ENCODE measurements around the gene TMEM260. TPM values are rescaled to one million over a fixed set of nuclear protein-coding genes. Genes with fewer than 3 reads are reported as not detected.
"Not testable (repeated sequence)": the region's sequence is repeated elsewhere in the genome, so short reads cannot be mapped to it uniquely, and the experiment has no call there.

TMEM260 gene
- total and polyA plus RNA-seq, 4 donors, result 5.5 to 20.9 (median 15.5) TPM

DNA sequence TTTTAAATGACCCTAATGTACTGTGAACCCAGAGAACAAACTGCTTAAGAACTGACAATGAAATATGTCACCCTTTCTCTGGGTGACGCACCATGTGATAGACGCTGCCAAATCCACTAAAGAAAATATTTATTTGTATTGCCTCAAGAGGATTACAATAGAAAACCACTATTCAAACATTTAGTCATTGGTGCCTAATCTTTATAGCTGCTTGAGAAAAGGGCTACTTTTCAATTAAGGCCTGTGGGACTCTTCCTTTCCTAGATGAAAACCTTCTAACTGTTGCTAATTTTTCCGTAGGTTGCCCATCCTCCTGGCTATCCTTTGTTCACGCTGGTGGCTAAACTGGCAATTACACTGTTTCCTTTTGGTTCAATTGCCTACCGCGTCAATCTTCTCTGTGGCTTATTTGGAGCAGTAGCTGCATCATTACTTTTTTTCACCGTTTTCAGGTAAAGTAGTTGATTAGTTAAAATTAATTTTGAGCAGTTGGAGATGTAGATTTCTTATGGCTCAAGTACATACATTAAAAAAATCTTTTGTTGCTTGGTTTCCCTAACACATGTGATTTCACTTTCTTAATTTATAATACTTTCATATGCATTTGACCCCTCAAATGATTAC, 6.0 kb downstream of the TMEM260 start:
- Histone ChIP-seq H3K27me3 (ENCODE audit: control insufficient read depth in 1 of 2, insufficient read depth in 2 of 2, low read length in 1 of 2) (no peaks in the 10 kb centered on the region), H3K4me1 (ENCODE audit: control insufficient read depth in 1 of 2, insufficient read depth in 2 of 2, low read length in 2 of 2) (peaks cover 2 to 4% of the 10 kb centered on the region in 2 donors), H3K27ac (ENCODE audit: low read depth in 1 of 2, low read length in 2 of 2) (no peak overlapping the region), H3K36me3 (ENCODE audit: control insufficient read depth in 1 of 2, insufficient read depth in 2 of 2, low read length in 1 of 2) (no peaks in the 10 kb centered on the region), H3K9me3 (ENCODE audit: control insufficient read depth, low read length) (no peaks in the 10 kb centered on the region), H3K4me3 (ENCODE audit: low read length in 2 of 2) (no peak overlapping the region)
- intact Hi-C loops (cut with DNase I), result no loop called here
- DNase-seq (no peak), ATAC-seq (ENCODE audit: low FRiP score) (no peak)
- 56 to 77% methylated on average over 7 of the region's 7 CpGs for WGBS, 2 donors

DNA sequence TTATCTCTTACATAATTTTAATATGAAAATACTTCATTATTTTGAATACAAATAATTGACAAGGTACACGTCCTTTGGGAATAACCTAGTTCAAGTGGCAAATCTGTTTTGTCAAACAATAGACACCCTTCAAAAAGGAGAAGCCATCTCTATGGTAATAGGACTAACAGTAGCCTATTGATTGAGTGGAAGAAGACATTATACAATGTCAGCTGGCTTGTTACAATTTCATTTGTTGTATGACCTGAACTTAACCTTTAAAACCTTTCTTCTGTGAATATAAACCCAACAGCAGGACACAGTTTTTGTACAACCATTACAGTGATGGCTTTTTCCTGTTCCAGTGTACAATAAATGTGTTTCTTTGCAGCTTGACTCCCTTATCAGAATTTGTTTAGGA, 8.1 kb downstream of the TMEM260 start:
- WGBS, 2 donors, result 77 to 79% methylated on average over 1 of the region's 1 CpG
- DNase-seq, result no peak
- Histone ChIP-seq H3K27ac (ENCODE audit: low read depth in 1 of 2, low read length in 2 of 2) (no peak overlapping the region), H3K36me3 (ENCODE audit: control insufficient read depth in 1 of 2, insufficient read depth in 2 of 2, low read length in 1 of 2) (no peaks in the 10 kb centered on the region), H3K9me3 (ENCODE audit: control insufficient read depth, low read length) (no peaks in the 10 kb centered on the region), H3K4me3 (ENCODE audit: low read length in 2 of 2) (no peak overlapping the region), H3K27me3 (ENCODE audit: control insufficient read depth in 1 of 2, insufficient read depth in 2 of 2, low read length in 1 of 2) (no peaks in the 10 kb centered on the region), H3K4me1 (ENCODE audit: control insufficient read depth in 1 of 2, insufficient read depth in 2 of 2, low read length in 2 of 2) (no peaks in the 10 kb centered on the region)
- intact Hi-C loops (cut with DNase I), result no loop called here
- ATAC-seq (ENCODE audit: low FRiP score), result no peak

DNA sequence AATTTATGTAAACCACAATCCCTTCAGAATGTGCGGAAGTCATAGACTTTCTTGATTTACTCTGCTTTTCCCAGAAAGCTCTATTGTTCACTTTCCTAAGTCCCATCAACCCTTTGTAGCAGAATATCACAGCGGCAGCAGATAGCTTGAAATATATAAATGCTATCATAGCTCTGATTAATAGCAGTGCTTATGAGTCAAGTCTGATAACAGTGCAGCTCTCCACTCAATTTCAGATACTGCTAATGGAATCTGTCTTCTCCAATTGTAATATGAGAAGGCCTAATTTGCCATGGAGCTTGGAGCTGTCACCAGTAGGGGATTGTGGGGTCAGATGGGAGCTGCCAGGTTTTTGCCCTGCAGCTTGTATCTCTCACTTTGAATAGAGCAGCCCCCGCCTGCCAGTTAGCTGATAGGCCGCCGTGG, 10.9 kb downstream of the TMEM260 start:
- Histone ChIP-seq H3K27ac (ENCODE audit: low read depth in 1 of 2, low read length in 2 of 2) (no peak overlapping the region), H3K27me3 (ENCODE audit: control insufficient read depth in 1 of 2, insufficient read depth in 2 of 2, low read length in 1 of 2) (no peaks in the 10 kb centered on the region), H3K4me3 (ENCODE audit: low read length in 2 of 2) (no peak overlapping the region), H3K9me3 (ENCODE audit: control insufficient read depth, low read length) (no peaks in the 10 kb centered on the region), H3K4me1 (ENCODE audit: control insufficient read depth in 1 of 2, insufficient read depth in 2 of 2, low read length in 2 of 2) (no peaks in the 10 kb centered on the region), H3K36me3 (ENCODE audit: control insufficient read depth in 1 of 2, insufficient read depth in 2 of 2, low read length in 1 of 2) (no peaks in the 10 kb centered on the region)
- WGBS, 2 donors, result 82 to 86% methylated on average over 5 of the region's 5 CpGs
- DNase-seq, result no peak
- ATAC-seq (ENCODE audit: low FRiP score), result no peak
- intact Hi-C loops (cut with DNase I), result no loop called here

DNA sequence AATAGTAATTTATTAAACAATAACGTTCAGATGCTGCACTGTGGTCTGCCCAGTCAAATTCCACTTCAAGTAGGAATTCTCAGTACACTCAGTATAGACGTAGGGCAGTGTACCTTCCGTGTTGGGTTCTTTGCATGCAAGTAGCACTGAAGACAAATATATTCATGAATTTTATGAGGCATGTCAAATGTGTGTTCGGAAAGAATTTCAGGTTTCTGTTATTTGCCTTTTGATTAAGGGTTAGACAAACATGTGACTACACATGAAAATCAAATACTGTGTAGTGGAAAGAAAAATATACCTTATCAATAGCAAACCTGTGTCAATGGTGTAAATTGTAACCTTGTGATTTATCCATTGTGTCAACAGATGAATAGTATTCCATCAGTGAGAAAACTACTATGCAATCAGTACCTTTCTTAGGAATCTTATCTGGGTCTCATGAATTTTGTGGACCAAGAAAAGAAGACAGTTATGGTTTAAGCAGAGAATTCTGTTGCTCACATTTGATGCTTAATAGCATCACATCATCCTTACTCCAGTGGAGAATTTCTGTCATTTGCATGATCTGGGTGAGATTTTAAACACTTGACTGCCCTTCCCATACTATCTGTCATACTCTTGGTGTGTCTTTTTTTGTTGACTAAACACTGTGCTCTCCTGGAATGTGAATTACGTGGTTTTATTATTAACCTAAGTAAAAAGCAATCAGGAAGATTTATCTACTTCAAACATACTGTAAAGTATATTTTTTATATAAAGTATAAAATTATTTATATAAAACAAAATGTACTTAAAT, 13.3 kb downstream of the TMEM260 start:
- H3K9me3 ChIP-seq (ENCODE audit: control insufficient read depth, low read length), result no peaks in the 10 kb centered on the region
- WGBS, 2 donors, result 57 to 74% methylated on average over 5 of the region's 5 CpGs
- H3K36me3 ChIP-seq (ENCODE audit: control insufficient read depth in 1 of 2, insufficient read depth in 2 of 2, low read length in 1 of 2), result no peaks in the 10 kb centered on the region
- ATAC-seq (ENCODE audit: low FRiP score) (no peak), DNase-seq (no peak)
- H3K4me3 ChIP-seq (ENCODE audit: low read length in 2 of 2), result no peak overlapping the region
- H3K27ac ChIP-seq (ENCODE audit: low read depth in 1 of 2, low read length in 2 of 2), result no peak overlapping the region
- no peaks in the 10 kb centered on the region for H3K27me3 ChIP-seq (ENCODE audit: control insufficient read depth in 1 of 2, insufficient read depth in 2 of 2, low read length in 1 of 2)
- no peaks in the 10 kb centered on the region for H3K4me1 ChIP-seq (ENCODE audit: control insufficient read depth in 1 of 2, insufficient read depth in 2 of 2, low read length in 2 of 2)
- intact Hi-C loops (cut with DNase I), result no loop called here

DNA sequence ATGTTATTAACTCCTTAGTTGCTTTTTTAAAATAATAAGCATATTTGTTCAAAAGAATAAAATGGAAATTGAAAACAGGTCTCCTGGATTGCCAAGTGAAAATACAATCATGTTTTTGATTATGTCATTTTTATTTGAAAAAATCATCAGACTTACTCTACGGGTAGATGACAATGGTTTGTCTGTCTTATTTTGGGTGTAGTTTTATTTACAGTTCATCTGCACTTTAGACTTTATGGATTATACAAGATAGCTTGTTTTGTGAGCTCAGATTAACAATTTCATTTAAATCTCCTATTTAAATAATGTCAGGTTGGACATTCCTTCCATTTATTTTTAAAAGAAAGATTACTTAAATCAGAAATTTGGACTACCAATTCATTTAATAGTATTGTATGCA, 14.8 kb downstream of the TMEM260 start:
- H3K9me3 ChIP-seq (ENCODE audit: control insufficient read depth, low read length), result no peaks in the 10 kb centered on the region
- no peak for DNase-seq
- no peak for ATAC-seq (ENCODE audit: low FRiP score)
- no peak overlapping the region for H3K4me3 ChIP-seq (ENCODE audit: low read length in 2 of 2)
- H3K27me3 ChIP-seq (ENCODE audit: control insufficient read depth in 1 of 2, insufficient read depth in 2 of 2, low read length in 1 of 2), result no peaks in the 10 kb centered on the region
- peaks cover 0 to 2% of the 10 kb centered on the region in 2 donors for H3K36me3 ChIP-seq (ENCODE audit: control insufficient read depth in 1 of 2, insufficient read depth in 2 of 2, low read length in 1 of 2)
- intact Hi-C loops (cut with DNase I), result no loop called here
- whole genome bisulfite sequencing, 2 donors, result 92 to 94% methylated on average over 1 of the region's 1 CpG
- H3K27ac ChIP-seq (ENCODE audit: low read depth in 1 of 2, low read length in 2 of 2), result no peak overlapping the region
- H3K4me1 ChIP-seq (ENCODE audit: control insufficient read depth in 1 of 2, insufficient read depth in 2 of 2, low read length in 2 of 2), result no peaks in the 10 kb centered on the region

DNA sequence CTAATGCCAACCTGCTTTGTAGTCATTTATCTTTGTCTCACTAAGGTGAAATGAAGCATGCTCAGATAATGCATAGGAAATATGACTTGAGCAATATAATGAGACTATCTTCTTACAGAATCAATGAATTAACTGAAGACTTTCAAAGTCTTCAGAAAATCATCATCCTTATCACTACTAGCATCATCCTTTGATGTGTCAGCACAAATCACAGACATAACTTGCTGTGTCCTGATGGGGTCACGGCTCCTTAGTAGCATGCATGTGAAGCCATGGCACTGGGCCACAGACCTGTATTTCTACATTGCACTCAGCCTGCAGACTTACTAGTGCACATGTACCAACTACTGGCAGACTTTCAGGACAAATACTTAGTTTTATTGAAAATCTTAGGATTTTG, 18.9 kb downstream of the TMEM260 start:
- no peaks in the 10 kb centered on the region for H3K27me3 ChIP-seq (ENCODE audit: control insufficient read depth in 1 of 2, insufficient read depth in 2 of 2, low read length in 1 of 2)
- 94 to 99% methylated on average over 1 of the region's 1 CpG for WGBS, 2 donors
- DNase-seq (no peak), ATAC-seq (ENCODE audit: low FRiP score) (no peak)
- H3K9me3 ChIP-seq (ENCODE audit: control insufficient read depth, low read length), result no peaks in the 10 kb centered on the region
- no peaks in the 10 kb centered on the region for H3K4me1 ChIP-seq (ENCODE audit: control insufficient read depth in 1 of 2, insufficient read depth in 2 of 2, low read length in 2 of 2)
- H3K4me3 ChIP-seq (ENCODE audit: low read length in 2 of 2), result no peak overlapping the region
- H3K36me3 ChIP-seq (ENCODE audit: control insufficient read depth in 1 of 2, insufficient read depth in 2 of 2, low read length in 1 of 2), result peaks cover 0 to 2% of the 10 kb centered on the region in 2 donors
- no peak overlapping the region for H3K27ac ChIP-seq (ENCODE audit: low read depth in 1 of 2, low read length in 2 of 2)
- intact Hi-C loops (cut with DNase I), result no loop called here

DNA sequence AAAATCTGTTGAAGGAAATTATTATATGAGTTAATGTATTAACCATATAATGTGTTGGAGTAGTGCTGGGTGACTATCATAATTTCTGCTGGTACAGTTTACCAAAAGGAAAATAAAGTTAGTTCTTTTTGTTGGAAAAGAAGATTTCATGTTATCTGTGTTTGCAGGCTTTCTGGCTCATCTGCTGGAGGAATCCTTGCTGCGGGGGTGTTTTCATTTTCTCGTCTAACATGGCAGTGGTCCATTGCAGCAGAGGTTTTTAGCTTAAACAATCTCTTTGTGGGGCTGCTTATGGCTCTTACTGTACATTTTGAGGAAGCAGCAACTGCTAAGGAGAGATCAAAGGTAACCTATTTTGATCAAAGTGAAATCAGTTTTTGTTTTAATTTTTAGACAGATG, 24.1 kb downstream of the TMEM260 start:
- DNase-seq, result no peak
- H3K9me3 ChIP-seq (ENCODE audit: control insufficient read depth, low read length), result no peaks in the 10 kb centered on the region
- no peaks in the 10 kb centered on the region for H3K27me3 ChIP-seq (ENCODE audit: control insufficient read depth in 1 of 2, insufficient read depth in 2 of 2, low read length in 1 of 2)
- WGBS, 2 donors, result 94 to 95% methylated on average over 2 of the region's 2 CpGs
- no peak for ATAC-seq (ENCODE audit: low FRiP score)
- peaks cover 0 to 3% of the 10 kb centered on the region in 2 donors for H3K36me3 ChIP-seq (ENCODE audit: control insufficient read depth in 1 of 2, insufficient read depth in 2 of 2, low read length in 1 of 2)
- H3K27ac ChIP-seq (ENCODE audit: low read depth in 1 of 2, low read length in 2 of 2), result no peak overlapping the region
- intact Hi-C loops (cut with DNase I), result no loop called here
- no peaks in the 10 kb centered on the region for H3K4me1 ChIP-seq (ENCODE audit: control insufficient read depth in 1 of 2, insufficient read depth in 2 of 2, low read length in 2 of 2)
- H3K4me3 ChIP-seq (ENCODE audit: low read length in 2 of 2), result no peak overlapping the region

DNA sequence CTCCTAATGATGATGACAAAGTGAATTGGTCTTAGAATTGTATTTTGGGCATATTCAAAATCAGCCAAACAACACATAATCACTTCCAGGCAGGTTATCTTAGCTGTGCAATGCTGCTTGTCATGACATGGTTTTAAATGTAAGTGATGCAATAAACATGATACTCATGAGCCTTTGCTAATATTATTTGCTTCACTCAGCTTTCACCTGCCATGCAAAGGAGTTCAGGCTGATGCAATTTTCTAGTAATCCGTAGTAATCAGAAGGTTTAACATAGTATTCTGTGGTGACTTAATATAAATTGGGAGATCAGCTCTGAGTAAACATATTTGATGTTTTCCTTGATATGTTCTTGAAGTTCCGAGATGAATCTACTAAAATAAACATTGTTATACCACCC, 29.1 kb downstream of the TMEM260 start:
- H3K36me3 ChIP-seq (ENCODE audit: control insufficient read depth in 1 of 2, insufficient read depth in 2 of 2, low read length in 1 of 2), result peaks cover 0 to 2% of the 10 kb centered on the region in 2 donors
- H3K27ac ChIP-seq (ENCODE audit: low read depth in 1 of 2, low read length in 2 of 2), result no peak overlapping the region
- DNase-seq, result no peak
- H3K27me3 ChIP-seq (ENCODE audit: control insufficient read depth in 1 of 2, insufficient read depth in 2 of 2, low read length in 1 of 2), result no peaks in the 10 kb centered on the region
- no peak overlapping the region for H3K4me3 ChIP-seq (ENCODE audit: low read length in 2 of 2)
- H3K4me1 ChIP-seq (ENCODE audit: control insufficient read depth in 1 of 2, insufficient read depth in 2 of 2, low read length in 2 of 2), result no peaks in the 10 kb centered on the region
- intact Hi-C loops (cut with DNase I), result no loop called here
- no peak for ATAC-seq (ENCODE audit: low FRiP score)
- WGBS, 2 donors, result 80 to 84% methylated on average over 2 of the region's 2 CpGs
- no peaks in the 10 kb centered on the region for H3K9me3 ChIP-seq (ENCODE audit: control insufficient read depth, low read length)

DNA sequence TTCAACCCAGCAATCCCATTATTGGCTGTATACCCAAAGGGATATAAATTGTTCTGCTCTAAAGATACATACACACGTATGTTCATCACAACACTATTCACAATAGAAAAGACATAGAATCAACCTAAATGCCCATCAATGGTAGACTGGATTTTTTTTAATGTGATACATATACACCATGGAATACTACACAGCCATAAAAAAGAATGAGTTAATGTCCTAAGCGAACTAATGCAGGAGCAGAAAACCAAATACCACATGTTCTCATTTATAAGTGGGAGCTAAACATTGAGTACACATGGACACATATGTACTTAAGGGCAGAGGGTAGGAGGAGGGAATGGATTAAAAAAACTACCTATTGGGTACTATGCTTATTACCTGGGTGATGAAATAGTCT, 32.1 kb downstream of the TMEM260 start:
- intact Hi-C loops (cut with DNase I); H3K4me3 ChIP-seq (ENCODE audit: low read length in 2 of 2); H3K4me1 ChIP-seq (ENCODE audit: control insufficient read depth in 1 of 2, insufficient read depth in 2 of 2, low read length in 2 of 2); ATAC-seq (ENCODE audit: low FRiP score); H3K36me3 ChIP-seq (ENCODE audit: control insufficient read depth in 1 of 2, insufficient read depth in 2 of 2, low read length in 1 of 2); H3K27ac ChIP-seq (ENCODE audit: low read depth in 1 of 2, low read length in 2 of 2); H3K27me3 ChIP-seq (ENCODE audit: control insufficient read depth in 1 of 2, insufficient read depth in 2 of 2, low read length in 1 of 2); H3K9me3 ChIP-seq (ENCODE audit: control insufficient read depth, low read length); DNase-seq: not testable (repeated sequence)
- WGBS, 2 donors, result 94 to 98% methylated on average over 2 of the region's 2 CpGs
